Ishikawa (cell line): ENCODE measurements around the gene DHCR7.

Experiments
- EP300 ChIP-seq: IDR thresholded peaks from 2 replicates; pipeline ENCODE4 v1.6.1; 2012; ENCODE audit warnings: borderline replicate concordance
- FOXM1 ChIP-seq: IDR thresholded peaks from 2 replicates; pipeline ENCODE4 v1.6.1; 2012; ENCODE audit warnings: low read depth, borderline replicate concordance
- TF ChIP-seq, protein P1 (sequence below): IDR thresholded peaks from 2 replicates; pipeline ENCODE4 v1.6.1; 2012

DNA sequence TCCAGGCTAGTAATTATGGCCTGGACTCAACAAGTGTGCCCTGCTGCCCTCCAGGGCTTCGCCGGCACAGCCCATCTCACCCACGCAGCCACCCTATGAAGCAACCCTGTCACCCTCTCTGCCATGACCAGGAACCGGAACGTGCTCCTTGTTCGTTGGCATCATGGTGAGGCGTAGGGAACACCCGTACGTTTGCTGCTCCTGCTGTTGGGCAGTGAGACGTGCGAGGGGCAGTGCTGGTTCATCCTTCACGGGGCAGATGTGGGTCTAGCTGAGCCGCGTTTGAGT lies 25.5 kb upstream of the DHCR7 start:
- TF ChIP-seq FOXM1 (no peak), EP300 (no peak)
- TF ChIP-seq, protein P1, sequence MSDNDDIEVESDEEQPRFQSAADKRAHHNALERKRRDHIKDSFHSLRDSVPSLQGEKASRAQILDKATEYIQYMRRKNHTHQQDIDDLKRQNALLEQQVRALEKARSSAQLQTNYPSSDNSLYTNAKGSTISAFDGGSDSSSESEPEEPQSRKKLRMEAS, result no peak
